HG03064 (cell line): ENCODE measurements around the gene C2CD3.

Experiments
- ATAC-seq: cut with Tn5 transposase; IDR thresholded peaks from one replicate; pipeline ENCODE4 v1.9.1; 2021; ENCODE audit warnings: low read depth; ENCODE audit not compliant: unreplicated experiment

The C2CD3 gene, protein sequence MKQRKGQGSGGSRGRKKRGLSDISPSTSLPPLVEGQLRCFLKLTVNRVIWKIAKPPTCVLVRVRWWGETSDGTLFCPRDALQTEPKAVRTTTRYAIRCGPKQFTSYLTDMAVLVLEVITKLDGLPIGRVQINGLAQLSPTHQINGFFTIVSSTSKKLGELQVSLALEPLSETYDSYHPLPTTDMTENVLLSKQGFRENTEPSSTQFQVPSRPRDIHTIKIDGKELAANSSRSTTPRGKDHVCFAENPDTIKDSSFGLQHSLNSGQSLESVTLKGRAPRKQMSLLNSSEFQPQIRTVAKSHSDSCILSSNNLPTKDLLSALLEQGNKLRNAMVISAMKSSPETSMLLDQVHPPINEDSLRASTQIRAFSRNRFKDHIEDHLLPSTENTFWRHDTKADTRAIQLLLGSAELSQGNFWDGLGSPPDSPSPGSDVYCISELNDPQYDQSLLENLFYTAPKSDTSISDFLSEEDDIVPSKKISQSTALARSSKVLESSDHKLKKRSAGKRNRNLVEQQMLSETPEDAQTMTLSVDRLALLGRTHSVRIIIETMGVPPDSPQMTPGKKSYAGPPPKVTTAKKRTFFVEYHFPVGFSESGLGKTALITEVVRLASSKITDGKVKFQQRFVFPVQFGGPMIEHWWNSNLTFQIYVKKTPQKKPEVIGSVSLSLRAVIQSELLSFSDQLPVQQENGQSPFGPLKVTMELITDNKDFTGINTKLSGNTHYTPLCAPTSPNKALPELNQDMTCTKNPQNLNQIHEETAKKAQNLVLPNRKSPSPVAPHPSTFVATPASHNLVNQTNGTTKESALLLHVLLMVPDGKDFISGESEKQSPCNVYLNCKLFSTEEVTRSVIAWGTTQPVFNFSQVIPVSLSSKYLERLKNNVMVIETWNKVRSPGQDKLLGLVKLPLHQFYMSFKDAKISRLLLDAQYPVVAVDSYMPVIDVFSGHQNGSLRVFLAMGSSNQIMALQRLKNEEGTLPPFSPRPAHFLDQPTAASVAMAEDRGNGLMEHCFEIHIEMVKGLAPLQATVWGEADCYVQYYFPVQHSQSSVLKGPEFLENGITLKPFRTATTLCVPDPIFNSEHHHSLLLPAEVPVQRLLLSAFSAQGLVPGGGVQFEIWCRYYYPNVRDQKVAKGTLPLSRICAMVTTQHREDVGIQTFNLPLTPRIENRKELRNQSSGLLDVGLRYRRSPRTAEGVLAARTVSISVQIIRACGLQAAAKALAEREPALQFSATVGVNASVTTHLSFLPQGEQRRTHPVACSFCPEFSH (N-terminal part only)

DNA sequence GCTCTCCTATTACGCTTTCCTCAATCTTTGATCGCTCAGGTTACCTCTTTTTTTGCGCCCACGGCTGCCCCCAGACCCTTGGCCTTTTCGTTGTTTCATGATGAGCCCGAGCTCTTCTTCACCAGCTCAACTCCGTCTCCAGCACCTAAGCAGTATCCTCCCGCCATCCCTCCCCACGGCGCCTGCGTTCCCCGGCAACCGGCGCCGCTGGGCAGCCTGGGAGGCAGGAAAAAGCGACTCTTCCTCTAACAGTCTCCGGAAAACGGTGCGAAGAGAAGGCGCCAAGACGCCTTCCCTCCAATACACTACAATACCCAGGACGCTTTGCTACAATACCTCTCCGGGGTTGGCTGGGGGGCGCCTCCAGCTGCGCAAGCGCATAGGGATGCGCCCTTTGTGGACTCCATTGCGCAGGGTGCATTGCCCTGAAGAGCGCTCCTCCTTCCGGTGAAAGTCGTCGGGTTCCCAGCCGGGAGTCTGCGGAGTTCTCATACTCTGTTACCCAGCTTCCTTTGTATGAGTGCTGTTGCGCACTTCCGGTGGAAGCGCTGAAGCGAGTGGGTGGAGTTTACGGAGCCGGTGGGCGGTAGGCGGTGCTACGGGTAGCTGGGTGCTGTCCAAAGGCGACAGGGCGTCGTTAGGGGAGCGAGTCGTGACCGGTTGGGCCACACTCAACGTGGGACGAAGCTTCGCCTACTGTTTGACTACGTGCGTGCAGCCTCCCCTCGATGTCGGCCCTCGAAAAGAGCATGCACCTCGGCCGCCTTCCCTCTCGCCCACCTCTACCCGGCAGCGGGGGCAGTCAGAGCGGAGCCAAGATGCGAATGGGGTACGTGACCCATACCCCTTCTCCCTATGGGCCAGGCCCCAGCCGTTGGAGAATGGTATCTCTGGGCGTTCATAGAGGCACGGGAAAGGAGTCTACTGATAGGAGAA, at the start of gene C2CD3, which contains the start of gene PPME1:
Gene C2CD3, minus strand, starts transcription at position 309 of the 936 bp plus-strand sequence. Its CDS starts 210 bp downstream, at position 99.
Gene PPME1, plus strand, starts transcription at position 596 of the 936 bp plus-strand sequence. Its CDS starts 133 bp downstream, at position 729.
- peak; percentile 91 for ATAC-seq

DNA sequence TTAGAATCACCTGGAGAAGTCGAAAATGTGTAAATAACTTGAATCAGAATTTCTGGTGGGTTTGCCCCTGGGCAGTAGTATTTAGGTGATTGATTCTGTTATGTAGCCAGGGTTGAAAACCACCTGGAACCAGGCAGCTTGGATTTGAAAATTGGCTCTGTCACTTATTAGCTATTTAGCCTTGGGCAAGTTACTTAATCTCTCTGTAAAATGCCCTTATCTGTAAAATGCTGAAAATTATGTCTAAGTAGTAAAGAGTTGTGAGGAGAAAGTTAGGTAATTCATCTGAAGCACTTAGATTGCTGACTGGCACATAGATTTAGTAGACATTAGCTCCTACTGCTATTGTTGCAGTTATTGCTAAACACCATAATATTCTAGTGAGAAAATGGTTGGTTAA, 49.6 kb upstream of the C2CD3 start:
- ATAC-seq, result no peak

DNA sequence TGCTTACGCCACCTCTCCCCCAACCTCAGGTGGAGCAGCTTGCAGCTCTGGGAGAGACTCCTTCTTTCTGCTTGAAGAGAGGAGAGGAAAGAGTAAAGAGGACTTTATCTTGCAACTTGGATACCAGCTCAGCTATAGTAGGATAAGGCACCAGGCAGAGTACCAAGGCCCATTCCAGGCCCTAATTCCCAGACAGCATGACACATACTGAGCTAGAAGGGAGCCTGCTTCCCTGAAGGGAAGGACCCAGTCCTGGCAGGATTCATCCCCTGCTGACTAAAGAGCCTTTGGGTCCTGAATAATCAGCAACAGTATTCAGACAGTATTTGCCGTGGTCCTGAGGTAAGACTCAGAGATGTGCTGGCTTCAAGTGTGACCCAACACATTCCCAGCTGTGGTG, 41.7 kb upstream of the C2CD3 start:
- no peak for ATAC-seq

DNA sequence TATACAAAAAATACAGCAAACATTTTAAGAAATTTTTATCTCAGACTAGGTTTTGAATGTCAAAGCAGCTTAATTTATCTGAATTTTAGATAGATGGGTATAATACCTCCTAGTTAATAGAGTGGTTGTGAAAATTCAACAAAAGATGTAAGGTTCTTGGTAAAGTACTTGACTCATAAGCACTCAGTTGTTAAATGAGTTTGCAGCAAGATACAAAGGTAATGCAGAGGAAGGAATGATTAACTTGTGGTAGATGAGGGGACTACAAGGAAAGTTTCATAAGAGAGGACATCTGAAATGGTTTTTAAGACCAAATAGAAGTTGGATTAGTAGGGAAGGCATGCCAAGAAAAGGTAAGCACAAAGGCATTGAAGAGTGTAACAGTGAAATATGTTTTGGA, 37.7 kb upstream of the C2CD3 start:
- no peak for ATAC-seq

DNA sequence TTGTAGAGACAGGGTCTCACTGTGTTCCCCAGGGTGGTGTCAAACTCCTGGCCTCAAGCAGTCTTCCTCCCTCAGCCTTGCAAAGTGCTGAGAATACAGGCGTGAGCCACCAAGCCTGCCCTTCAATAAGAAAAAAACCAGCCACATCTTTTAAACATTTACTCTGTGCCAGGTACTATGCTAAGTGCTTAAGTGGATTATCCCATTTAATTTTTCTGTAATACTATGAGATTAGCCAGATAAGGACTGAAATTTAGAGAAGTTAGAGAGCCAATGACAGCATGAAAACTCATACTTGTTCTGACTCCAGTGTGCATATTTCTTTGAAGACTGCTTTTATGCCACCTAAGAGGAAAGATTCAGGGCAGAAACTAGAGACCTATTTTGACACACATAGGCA, 35.9 kb upstream of the C2CD3 start:
- ATAC-seq, result no peak

DNA sequence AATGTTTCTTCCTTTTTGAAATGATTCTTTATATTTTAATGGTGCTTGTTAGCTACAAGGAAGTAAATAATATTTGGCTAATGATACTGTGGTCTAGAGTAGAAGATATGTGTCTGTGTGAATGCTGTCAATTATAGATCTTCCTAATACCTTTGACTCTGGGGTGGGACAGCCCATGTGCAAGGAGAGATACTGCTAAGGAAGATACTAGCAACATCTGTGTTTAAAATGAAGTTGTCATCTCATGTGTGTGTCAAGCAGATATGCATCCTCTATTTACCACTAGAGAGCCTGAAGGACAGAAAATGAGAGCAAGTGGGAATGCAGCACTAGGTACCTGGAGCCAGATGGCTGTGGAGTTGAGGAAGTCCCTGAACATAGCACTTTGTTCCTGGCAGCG, 34.4 kb upstream of the C2CD3 start:
- ATAC-seq, result no peak

DNA sequence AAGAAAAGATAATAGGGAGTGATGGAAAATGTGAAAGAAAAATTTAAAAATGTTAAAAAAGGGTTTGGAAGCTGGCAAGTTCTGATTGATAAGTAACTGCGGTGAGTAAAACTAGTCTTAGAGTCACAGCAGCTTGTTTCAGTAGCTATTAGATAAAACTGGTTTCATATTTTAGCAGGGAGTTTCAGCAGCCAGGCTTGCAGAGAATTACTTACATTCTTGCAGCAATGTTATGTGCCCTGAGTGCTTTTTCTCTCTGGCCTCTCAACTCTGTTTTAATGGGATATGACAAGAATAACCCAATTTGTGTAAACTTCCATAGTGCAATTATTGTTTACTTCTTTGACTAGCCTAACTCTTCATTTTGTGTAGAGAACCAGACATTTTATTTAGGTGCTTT, 33.9 kb upstream of the C2CD3 start:
- no peak for ATAC-seq

DNA sequence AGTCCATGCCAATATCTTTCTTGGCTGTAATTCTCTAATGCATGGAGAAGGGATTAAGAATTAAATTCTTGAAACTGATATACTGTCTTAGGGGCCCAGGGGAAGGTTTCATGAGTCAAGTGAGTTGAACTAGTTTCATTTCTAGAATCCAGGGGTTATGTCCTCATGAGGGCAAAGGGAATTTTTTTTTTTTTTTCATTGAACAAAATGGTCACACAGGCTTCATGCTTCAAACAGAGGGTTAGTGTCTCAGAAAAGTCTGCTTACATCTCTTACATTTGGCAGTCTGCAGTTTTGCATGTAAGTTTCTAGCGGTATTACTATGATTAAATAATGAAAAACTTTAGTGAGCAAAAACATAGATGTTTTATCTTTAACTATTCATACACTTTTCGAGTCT, 33.2 kb upstream of the C2CD3 start:
- no peak for ATAC-seq

DNA sequence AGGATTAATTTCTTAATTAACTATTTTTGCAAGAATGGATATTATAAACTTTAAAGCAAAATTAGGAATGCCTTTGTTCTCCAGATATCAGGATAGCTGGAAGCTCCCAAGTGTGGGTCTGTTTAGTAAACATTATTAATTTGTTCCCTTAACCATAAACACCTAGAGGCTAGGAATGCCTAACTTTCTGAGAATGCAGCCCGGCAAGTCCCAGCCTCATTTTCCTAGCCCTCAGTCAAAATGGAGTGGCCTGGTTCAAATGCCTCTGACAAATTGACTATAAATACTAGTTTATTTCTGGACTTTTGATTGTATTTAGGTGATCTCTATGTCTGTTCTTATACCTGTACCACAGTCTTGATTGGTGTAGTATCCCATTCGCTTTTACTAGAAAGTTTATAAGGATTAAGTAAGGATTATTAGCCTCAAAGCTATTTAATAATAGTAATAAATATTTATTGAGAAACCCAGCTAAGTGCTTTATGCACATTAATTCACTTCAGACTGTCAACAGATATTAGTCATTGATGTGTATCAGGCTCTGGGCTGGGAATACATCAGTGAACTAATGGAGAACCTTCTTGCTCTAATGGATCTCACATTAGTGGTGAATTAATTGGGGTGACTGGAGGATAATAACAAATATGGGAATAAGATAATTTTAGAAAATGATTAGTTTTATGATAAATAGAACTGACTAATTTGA, 26.1 kb upstream of the C2CD3 start:
- ATAC-seq, result no peak

DNA sequence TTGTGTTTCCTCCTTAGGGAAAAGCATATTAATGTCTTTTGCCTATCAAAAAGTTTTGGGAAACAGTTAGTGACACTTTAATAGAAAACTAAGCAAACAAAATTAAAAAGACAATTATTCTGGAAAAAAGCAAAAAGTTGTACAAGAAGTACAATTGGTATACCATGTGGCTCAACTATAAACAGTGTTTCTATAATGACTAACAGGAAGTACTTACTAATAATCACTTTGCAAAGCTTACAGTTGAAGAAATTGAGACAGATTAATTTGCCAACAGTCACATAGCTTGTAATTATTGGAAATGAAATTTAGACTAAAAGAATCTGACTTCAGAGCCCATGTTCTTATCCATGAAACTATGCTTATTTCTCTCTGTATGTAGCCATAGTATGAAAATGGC, 25.0 kb upstream of the C2CD3 start:
- ATAC-seq, result no peak

DNA sequence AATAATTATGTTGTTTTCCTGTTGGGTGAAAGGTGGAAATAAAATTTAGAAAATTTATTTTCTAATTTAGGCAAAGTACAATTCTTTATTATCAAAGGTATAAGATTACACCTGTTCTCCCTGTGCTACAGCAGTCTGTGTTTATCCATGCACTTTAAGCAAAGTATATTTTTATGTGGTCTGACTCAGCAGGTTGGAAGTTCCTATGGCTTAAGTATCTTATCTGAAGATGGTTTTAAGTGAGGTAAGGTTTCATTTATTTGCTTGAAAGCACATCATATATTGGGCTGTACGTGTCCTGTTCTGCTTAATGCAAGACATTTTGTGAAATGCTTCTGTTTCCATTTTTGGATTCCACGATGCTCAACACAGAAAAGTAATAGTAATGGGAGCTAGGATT, 14.9 kb upstream of the C2CD3 start:
- no peak for ATAC-seq

DNA sequence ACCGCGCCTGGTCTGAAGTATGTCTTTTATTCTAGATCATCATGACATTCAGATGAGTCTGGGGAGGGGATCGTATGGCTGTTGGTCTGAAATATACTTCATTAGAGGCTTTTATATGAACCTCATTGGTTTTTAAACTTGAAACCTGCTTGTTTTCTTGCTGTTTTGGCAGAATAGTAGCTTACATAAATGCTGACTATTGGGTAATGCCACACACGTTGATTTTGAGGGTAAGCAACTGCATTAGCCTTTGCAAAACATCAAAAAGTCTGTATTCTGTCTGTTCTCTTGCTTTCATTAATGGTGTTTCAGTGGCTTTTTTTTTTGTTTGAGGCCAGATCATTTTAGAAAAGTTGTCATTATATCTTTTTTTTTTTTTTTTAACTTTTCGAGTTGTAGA, 14.5 kb upstream of the C2CD3 start:
- no peak for ATAC-seq

DNA sequence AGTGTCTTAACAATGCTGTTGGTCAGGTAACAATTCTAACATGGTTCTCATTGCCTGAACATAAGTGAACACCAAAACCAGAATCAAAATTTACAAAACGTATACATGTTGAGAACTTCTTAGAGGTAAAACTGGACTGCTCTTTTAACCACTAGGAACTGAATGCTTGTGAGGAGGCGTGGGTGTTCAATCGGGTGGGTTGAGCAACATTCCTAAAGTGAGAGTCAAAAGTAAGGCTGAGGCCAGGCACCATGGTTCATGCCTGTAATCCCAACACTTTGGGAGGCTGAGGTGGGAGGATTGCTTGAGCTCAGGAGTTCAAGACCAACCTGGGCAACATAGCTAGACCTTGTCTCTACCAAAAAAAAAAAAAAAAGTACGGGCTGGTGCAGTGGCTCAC, 11.8 kb upstream of the C2CD3 start:
- no peak for ATAC-seq

DNA sequence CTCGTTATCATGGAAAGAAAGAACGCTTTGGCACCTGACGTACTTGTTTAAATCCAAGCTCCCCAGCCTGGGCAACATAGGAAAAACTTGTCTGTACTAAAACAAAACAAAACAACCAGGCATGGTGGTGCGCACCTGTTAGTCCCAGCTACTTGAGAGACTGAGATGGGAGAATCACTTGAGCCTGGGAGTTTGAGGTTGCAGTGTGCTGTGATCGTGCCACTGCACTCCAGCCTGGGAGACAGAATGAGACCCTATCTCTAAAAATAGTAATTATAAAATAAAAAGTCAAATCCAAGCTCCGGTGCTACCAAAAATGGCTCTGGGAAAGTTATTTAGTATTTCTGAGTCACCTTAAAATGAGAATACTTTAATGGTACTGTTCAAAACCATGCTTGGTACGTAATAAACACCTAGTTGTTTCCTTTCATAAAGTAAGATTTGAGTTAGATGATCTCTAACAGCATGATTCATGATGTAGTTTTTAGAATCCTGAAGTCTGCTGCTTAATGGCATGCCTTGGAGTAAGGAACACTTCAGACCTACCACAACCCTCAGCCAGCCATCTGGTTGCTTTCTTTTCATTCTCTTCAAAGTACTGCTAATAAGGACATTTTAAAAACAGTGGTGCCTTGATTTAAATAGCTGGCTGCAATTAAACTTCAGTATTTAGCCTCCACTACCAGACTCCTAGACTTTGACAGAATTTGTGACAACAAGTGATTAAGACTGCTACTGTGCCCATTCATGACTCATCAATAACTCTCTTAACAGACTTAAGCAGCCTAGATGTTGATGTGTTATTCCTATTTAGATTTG, 8.6 kb upstream of the C2CD3 start:
- ATAC-seq, result no peak

DNA sequence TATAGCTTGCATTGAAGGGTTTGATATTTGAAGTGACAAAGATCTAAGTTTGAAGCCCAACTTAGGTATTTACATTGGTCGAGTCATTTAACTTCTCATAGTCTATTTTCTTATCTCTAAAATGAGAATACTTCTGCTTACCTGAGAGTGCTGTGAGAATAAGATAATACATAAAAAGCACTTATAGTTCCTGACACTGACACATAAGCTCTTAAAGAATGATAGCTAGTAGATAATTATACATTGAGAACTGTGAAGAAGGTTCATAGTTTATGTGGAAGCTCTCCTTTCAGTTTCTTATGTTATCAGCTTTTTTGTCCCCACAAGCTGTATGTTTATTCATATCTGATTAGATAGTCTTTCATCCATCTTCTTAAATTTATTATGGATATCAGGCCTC, 5.1 kb upstream of the C2CD3 start:
- ATAC-seq, result no peak

DNA sequence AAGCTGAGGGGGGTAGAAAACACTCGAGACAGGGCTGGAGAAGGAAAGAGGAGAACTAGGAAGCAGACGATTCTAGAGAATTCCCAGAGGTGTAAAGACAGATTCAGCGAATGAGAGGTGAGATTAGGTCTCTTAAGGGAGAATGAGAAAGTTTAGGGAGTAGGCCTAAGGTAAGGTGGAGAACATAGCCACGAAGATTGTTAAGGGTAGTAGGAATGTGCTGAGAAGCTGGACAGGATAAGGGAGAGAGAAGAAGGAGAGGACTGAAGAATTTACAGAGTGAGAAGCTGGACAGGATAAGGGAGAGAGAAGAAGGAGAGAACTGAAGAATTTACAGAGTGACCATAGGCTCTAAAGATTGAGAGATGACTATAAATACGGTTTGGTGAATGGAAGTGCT, 1.2 kb upstream of the C2CD3 start:
- ATAC-seq, result no peak

DNA sequence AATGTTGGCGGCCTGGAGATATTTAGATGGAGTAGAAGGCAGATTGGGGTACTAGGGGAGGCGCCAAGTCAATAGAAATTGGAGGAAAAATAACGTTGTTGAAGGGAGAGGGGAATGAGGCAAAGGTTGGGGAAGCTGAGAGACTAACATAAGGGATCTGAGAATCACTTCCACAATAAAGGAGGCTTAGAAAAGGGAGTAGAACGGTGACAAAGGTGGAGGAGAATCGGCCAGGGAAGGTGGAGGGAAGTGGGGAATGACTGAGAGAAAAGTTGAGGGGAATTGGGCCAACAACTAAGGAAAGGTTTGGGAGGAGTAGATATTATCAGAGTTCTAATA, 797 bp upstream of the C2CD3 start:
- no peak for ATAC-seq

DNA sequence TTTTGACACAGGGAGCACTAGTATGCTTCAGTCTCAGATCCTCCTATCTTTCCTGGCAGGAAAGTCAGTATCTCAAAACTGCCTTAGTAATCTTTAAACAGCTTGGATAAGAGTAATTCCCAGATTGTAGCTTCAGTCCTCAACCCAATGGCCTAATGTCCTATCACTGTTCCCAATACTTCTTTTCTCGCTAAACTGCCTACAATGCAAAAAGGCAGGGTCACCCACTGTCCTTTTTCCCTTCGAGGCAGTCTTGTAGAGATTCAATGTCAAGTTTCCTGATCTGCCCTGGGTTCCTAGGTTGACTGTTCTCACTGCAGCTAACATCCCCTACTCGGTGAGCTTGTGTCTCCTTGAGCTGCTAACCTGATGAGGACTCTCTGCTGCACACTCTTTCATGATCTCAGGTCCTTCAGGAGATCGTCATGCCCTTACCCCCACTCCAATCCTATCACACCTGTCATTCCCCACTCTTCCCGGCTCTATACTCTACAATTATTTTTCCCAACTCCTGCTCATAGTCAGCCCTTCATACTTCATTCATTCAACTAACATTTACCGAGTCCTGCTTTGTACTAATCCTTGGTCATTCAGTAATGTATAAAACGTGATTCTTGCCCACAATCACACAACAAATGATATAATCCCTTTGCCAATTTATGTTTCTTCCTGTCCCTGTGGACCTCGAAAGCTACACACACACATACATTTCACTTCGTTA, 904 bp downstream of the C2CD3 start:
- ATAC-seq, result no peak
